Natural killer cell treated with Interleukin-12 subunit alpha and Interleukin-12 subunit beta and Interleukin-15 and Interleukin-18, amount 100 ng/mL, for 72 hours (primary cell): ENCODE data around the gene SKIDA1. TPM values are rescaled to one million over a fixed set of nuclear protein-coding genes. Genes with fewer than 3 reads are reported as not detected.

Source experiments
- ATAC-seq, 2 donors: fragments of 150-1000 bp; cut with Tn5 transposase in 1 of 2; sonication (Bioruptor Pico), chemical (Tn5 transposase) in 1 of 2; 2 replicates each; pipeline ENCODE4 v1.10.0; 2021
- DNase-seq: peaks from one replicate; pipeline ENCODE4 v3.0.0; 2022; ENCODE audit warnings: low spot score
- H3K27ac Mint-ChIP-seq, 2 donors: 1 replicate in 1 of 2; 2 replicates in 1 of 2; pipeline ENCODE4 v1.8.0; 2022; ENCODE audit warnings: mixed read lengths in 2 of 2, mild to moderate bottlenecking in 1 of 2, moderate library complexity in 1 of 2
- H3K27me3 Mint-ChIP-seq, 2 donors: 1 replicate in 1 of 2; 2 replicates in 1 of 2; pipeline ENCODE4 v1.8.0; 2022; ENCODE audit warnings: mixed read lengths in 2 of 2
- H3K36me3 Mint-ChIP-seq: one replicate; pipeline ENCODE4 v1.8.0; 2022; ENCODE audit warnings: mixed read lengths
- H3K4me1 Mint-ChIP-seq, 2 donors: 1 replicate in 1 of 2; 2 replicates in 1 of 2; pipeline ENCODE4 v1.8.0; 2022; ENCODE audit warnings: low read depth in 2 of 2, mixed read lengths in 2 of 2, mild to moderate bottlenecking in 1 of 2
- H3K4me3 Mint-ChIP-seq: one replicate; pipeline ENCODE4 v1.8.0; 2022; ENCODE audit warnings: mixed read lengths
- H3K9me3 Mint-ChIP-seq: 2 replicates; pipeline ENCODE4 v1.8.0; 2022; ENCODE audit warnings: mixed read lengths
- total RNA-seq, 2 donors: library from RNA; stranded (reverse); gene quantifications; one replicate each; pipeline ENCODE4 v1.2.3, GENCODE V29; 2022

SKIDA1 gene
- total RNA-seq, 2 donors from 2014 or later = not detected

- Mint-ChIP-seq H3K27ac (peak overlapping the region; percentile 65 to 92), H3K4me3 (peak overlapping the region; percentile 98), H3K4me1 (peaks cover 28 to 42% of the 10 kb centered on the region in 2 donors), H3K27me3 (peaks cover 22 to 43% of the 10 kb centered on the region in 2 donors), H3K36me3 (no peaks in the 10 kb centered on the region), H3K9me3 (no peaks in the 10 kb centered on the region)
- ATAC-seq (no peak), DNase-seq (no peak)
Measured at GRCh38 chr10:21524526-21525366, 736 bp downstream of the SKIDA1 start.

DNA sequence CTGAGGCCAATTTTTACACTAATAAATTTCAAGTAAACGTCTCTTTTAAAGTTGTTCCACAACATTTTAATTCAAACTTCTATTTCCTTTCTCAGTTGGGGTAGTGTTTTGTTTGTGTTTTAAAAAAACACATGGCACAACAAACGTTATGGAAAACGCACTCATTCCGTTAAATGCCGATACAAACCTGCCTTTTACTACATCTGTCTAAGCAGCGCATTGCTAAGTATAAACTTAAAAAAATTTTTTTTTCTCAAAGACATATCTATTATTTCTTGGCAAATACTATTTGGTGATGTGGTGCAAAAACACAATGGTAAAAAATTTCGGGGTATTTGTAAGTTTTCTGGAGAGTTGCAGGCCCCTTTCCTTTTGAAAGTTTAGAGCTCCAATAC is 1.4 kb downstream of the SKIDA1 start:
- Mint-ChIP-seq H3K4me3 (no peak overlapping the region), H3K4me1 (peaks cover 29 to 48% of the 10 kb centered on the region in 2 donors), H3K36me3 (no peaks in the 10 kb centered on the region), H3K9me3 (no peaks in the 10 kb centered on the region), H3K27ac (no peak overlapping the region), H3K27me3 (peaks cover 29 to 42% of the 10 kb centered on the region in 2 donors)
- no peak for ATAC-seq
- no peak for DNase-seq

DNA sequence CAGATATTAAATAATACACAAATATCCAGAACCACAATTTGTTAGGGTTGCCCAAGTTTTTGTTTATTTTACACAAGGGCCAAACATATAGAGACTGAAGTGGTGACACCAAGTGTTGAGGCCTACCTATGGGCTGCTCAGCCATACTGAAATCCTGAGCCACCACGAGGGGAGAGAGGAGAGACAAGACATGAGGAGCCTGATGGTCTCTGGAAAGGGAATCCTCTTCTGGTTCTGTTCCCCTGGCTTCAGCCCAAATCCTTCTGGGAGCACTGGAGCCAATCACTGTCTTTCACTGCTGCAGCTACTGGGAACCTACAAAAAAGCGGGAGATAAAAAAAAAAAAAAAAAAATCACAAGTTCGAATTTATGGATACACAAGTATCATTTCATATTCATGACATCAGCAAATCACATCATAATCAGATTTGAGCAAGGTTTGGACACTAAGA is 1.9 kb downstream of the SKIDA1 start:
- peaks cover 32 to 51% of the 10 kb centered on the region in 2 donors for H3K4me1 Mint-ChIP-seq
- ATAC-seq (no peak), DNase-seq (no peak)
- peaks cover 34 to 45% of the 10 kb centered on the region in 2 donors for H3K27me3 Mint-ChIP-seq
- H3K4me3 Mint-ChIP-seq = no peak overlapping the region
- peak overlapping the region; percentile 35 to 52 for H3K27ac Mint-ChIP-seq
- no peaks in the 10 kb centered on the region for H3K9me3 Mint-ChIP-seq
- H3K36me3 Mint-ChIP-seq = no peaks in the 10 kb centered on the region

DNA sequence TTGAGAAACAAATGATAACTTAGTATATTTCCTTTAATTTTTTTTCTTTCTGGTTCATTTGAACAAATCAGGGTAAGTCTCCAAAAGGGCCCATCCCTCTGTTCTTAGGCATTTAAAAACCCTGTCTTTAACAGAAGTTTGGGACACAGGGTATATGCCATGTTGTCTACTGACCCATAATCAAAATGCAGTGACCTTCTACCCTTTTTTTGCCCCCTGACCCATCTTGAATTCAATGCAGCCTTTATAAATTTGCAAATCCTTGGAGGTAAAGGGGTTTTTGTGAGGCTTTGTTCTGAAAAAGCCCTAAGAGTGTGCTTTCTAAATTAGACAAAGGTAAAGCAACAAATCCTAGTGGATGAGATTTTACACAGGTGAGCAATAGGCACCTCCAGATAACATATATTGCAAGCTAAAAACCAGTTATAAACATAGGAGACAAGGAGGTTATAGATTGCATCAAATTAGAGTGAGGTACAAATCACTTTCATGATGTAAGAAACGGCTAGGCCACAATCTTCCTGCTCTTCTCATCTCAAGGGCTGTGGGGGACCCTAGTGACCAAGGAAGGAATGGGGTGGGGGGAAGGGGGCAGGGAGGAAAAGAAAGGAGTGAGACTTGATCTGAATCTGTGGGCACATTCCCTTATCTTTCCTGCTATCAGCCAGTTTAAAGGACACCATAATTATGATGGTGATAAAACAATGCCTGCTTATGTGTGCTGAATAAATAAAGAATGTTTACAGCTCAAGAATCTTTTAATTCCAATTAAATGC is 2.7 kb downstream of the SKIDA1 start:
- no peak for ATAC-seq
- H3K4me1 Mint-ChIP-seq = peaks cover 38 to 55% of the 10 kb centered on the region in 2 donors
- DNase-seq = no peak
- H3K27me3 Mint-ChIP-seq = peaks cover 42 to 49% of the 10 kb centered on the region in 2 donors
- no peaks in the 10 kb centered on the region for H3K9me3 Mint-ChIP-seq
- peak overlapping the region in 1 of 2 donors; percentile 52 for H3K27ac Mint-ChIP-seq
- no peaks in the 10 kb centered on the region for H3K36me3 Mint-ChIP-seq
- H3K4me3 Mint-ChIP-seq = no peak overlapping the region

- Mint-ChIP-seq H3K27ac (no peak overlapping the region), H3K27me3 (peaks cover 46 to 54% of the 10 kb centered on the region in 2 donors), H3K9me3 (no peaks in the 10 kb centered on the region), H3K4me1 (peaks cover 39 to 51% of the 10 kb centered on the region in 2 donors), H3K36me3 (no peaks in the 10 kb centered on the region), H3K4me3 (no peak overlapping the region)
- no peak for DNase-seq
- no peak for ATAC-seq
Measured at GRCh38 chr10:21521751-21522533, 3.5 kb downstream of the SKIDA1 start.

DNA sequence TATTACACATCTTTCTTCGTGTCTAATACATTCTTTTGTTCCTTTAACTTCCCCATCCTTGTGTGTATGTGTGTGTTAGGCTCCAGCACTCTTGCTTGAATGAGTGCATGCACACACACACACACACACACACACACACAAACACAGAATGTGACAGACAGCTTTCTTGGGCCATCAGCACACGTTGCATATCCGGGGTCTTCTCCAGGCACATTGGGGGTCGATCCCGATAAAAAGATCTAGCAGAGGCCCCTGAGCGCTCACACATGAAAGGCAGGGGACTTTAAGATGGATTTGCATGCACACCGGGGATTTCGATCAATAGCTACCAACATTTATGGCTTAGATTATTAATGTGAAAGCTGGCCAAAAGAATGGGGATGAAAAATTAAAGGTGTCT is 4.5 kb downstream of the SKIDA1 start:
- Mint-ChIP-seq H3K36me3 (no peaks in the 10 kb centered on the region), H3K27me3 (peaks cover 48 to 50% of the 10 kb centered on the region in 2 donors), H3K4me1 (peaks cover 35 to 44% of the 10 kb centered on the region in 2 donors), H3K9me3 (no peaks in the 10 kb centered on the region), H3K4me3 (peak overlapping the region; percentile 84), H3K27ac (peak overlapping the region; percentile 10 to 56)
- ATAC-seq (no peak), DNase-seq (no peak)

DNA sequence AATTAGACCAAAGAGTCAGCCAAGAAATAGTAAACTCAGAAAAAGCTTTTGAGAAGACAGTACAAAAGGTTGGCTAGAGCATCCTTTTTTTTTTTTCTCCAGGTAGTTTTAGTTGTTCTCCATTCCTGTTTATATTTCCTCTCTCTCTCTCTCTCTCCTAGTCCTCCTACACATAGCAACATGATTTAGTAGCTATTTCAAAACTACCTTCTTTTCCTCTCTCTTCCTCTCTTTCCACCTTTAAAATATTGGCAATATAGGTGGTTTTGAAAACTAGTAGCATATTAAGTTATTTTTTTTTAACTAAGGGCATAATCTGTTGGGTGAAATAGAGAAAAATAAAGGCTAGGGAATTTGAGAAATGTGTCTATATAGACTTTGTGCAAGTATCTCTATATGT is 5.0 kb downstream of the SKIDA1 start:
- H3K4me1 Mint-ChIP-seq = peaks cover 38 to 42% of the 10 kb centered on the region in 2 donors
- DNase-seq = no peak
- peaks cover 53 to 54% of the 10 kb centered on the region in 2 donors for H3K27me3 Mint-ChIP-seq
- no peaks in the 10 kb centered on the region for H3K9me3 Mint-ChIP-seq
- H3K4me3 Mint-ChIP-seq = peak overlapping the region; percentile 84
- H3K27ac Mint-ChIP-seq = peak overlapping the region; percentile 10 to 56
- no peak for ATAC-seq
- no peaks in the 10 kb centered on the region for H3K36me3 Mint-ChIP-seq

DNA sequence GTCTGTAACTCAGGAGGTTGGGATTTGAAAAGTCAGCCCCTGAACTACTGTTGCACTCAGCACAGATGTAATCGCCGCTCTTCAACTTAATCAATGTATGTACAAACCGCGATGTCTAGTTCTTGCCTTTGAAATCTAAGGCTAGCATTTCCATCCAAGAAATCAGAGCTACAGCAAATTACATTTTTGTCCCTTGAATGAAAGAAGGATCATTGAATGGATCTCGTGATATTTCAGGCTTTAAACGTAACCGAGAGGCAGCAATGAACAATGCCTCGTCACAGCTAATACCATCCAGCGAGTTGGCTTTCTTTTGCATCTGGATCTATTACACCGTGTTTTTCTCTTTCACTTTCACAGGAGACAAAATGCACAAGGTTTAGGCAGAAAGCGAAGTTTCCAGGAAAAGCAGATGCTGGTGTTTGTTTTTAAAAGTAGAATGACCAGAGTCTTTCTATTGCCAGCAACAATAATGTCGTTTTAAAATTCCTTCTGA is 5.5 kb downstream of the SKIDA1 start:
- H3K36me3 Mint-ChIP-seq = no peaks in the 10 kb centered on the region
- H3K27ac Mint-ChIP-seq = peak overlapping the region; percentile 10 to 56
- peaks cover 33 to 37% of the 10 kb centered on the region in 2 donors for H3K4me1 Mint-ChIP-seq
- no peaks in the 10 kb centered on the region for H3K9me3 Mint-ChIP-seq
- DNase-seq (no peak), ATAC-seq (peak in 1 of 2 donors; percentile 64)
- H3K4me3 Mint-ChIP-seq = peak overlapping the region; percentile 84
- peaks cover 54 to 58% of the 10 kb centered on the region in 2 donors for H3K27me3 Mint-ChIP-seq

DNA sequence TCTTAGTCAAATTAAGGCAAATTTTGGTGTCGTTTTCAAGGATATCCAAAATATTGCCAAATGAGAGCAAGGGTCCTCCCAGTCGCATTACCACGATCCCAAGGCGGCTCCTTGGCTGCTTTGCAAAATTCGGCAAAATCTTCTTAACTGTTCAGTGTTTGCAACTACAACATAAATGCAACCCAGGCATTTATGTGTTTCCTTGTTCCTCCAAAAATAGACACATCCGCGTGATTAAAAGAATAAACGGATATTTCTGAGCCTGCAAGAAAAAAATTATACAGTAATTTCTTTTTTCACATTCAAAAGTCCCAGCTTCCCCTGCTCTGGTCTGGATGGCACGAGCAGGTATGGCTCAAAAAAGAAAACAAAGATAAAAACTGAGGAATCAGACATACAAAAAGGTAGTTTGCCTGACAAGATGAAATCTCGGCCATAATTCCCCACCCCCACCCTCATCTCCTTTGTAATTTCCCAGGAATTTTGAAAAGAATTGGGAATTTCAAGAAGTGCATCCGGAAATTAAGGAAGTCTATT is 6.0 kb downstream of the SKIDA1 start:
- Mint-ChIP-seq H3K4me3 (peak overlapping the region; percentile 84), H3K9me3 (no peaks in the 10 kb centered on the region), H3K27ac (no peak overlapping the region), H3K36me3 (no peaks in the 10 kb centered on the region), H3K27me3 (peaks cover 54 to 63% of the 10 kb centered on the region in 2 donors), H3K4me1 (peaks cover 31 to 32% of the 10 kb centered on the region in 2 donors)
- no peak for DNase-seq
- ATAC-seq = no peak

- Mint-ChIP-seq H3K27ac (peak overlapping the region in 1 of 2 donors; percentile 55), H3K4me1 (peaks cover 31 to 32% of the 10 kb centered on the region in 2 donors), H3K4me3 (peak overlapping the region; percentile 84), H3K36me3 (no peaks in the 10 kb centered on the region), H3K9me3 (no peaks in the 10 kb centered on the region), H3K27me3 (peaks cover 53 to 66% of the 10 kb centered on the region in 2 donors)
- ATAC-seq = no peak
- no peak for DNase-seq
Measured at GRCh38 chr10:21518641-21519396, 6.7 kb downstream of the SKIDA1 start.

GRCh38 chr10:21518149-21518640 is 7.3 kb downstream of the SKIDA1 start:
- H3K27me3 Mint-ChIP-seq = peaks cover 49 to 66% of the 10 kb centered on the region in 2 donors

More at GRCh38 chr10:21518149-21518640, 7.3 kb downstream of the SKIDA1 start:
- Mint-ChIP-seq H3K4me1 (peaks cover 31 to 32% of the 10 kb centered on the region in 2 donors), H3K9me3 (no peaks in the 10 kb centered on the region), H3K4me3 (peak overlapping the region; percentile 84), H3K36me3 (no peaks in the 10 kb centered on the region), H3K27ac (peak overlapping the region in 1 of 2 donors; percentile 55)
- no peak for DNase-seq
- no peak for ATAC-seq
